ENCODE results near the gene SPRTN. TPM values are rescaled to one million over a fixed set of nuclear protein-coding genes. Genes with fewer than 3 reads are reported as not detected.

Gene SPRTN
- total and polyA plus RNA-seq, 2 experiments from 2014 or later = 9.1 to 25.0 TPM

- TF ChIP-seq, protein P1, sequence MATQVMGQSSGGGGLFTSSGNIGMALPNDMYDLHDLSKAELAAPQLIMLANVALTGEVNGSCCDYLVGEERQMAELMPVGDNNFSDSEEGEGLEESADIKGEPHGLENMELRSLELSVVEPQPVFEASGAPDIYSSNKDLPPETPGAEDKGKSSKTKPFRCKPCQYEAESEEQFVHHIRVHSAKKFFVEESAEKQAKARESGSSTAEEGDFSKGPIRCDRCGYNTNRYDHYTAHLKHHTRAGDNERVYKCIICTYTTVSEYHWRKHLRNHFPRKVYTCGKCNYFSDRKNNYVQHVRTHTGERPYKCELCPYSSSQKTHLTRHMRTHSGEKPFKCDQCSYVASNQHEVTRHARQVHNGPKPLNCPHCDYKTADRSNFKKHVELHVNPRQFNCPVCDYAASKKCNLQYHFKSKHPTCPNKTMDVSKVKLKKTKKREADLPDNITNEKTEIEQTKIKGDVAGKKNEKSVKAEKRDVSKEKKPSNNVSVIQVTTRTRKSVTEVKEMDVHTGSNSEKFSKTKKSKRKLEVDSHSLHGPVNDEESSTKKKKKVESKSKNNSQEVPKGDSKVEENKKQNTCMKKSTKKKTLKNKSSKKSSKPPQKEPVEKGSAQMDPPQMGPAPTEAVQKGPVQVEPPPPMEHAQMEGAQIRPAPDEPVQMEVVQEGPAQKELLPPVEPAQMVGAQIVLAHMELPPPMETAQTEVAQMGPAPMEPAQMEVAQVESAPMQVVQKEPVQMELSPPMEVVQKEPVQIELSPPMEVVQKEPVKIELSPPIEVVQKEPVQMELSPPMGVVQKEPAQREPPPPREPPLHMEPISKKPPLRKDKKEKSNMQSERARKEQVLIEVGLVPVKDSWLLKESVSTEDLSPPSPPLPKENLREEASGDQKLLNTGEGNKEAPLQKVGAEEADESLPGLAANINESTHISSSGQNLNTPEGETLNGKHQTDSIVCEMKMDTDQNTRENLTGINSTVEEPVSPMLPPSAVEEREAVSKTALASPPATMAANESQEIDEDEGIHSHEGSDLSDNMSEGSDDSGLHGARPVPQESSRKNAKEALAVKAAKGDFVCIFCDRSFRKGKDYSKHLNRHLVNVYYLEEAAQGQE (IDR thresholded peaks at IDR 0.05; ENCODE audit: unreplicated experiment) = no peak
- no peak for TF ChIP-seq JUNB (IDR thresholded peaks at IDR 0.05; ENCODE audit: unreplicated experiment)
- TF ChIP-seq ZNF114 (CRISPR knock-in tag; IDR thresholded peaks at IDR 0.05) = no peak
- TF ChIP-seq, protein P2, sequence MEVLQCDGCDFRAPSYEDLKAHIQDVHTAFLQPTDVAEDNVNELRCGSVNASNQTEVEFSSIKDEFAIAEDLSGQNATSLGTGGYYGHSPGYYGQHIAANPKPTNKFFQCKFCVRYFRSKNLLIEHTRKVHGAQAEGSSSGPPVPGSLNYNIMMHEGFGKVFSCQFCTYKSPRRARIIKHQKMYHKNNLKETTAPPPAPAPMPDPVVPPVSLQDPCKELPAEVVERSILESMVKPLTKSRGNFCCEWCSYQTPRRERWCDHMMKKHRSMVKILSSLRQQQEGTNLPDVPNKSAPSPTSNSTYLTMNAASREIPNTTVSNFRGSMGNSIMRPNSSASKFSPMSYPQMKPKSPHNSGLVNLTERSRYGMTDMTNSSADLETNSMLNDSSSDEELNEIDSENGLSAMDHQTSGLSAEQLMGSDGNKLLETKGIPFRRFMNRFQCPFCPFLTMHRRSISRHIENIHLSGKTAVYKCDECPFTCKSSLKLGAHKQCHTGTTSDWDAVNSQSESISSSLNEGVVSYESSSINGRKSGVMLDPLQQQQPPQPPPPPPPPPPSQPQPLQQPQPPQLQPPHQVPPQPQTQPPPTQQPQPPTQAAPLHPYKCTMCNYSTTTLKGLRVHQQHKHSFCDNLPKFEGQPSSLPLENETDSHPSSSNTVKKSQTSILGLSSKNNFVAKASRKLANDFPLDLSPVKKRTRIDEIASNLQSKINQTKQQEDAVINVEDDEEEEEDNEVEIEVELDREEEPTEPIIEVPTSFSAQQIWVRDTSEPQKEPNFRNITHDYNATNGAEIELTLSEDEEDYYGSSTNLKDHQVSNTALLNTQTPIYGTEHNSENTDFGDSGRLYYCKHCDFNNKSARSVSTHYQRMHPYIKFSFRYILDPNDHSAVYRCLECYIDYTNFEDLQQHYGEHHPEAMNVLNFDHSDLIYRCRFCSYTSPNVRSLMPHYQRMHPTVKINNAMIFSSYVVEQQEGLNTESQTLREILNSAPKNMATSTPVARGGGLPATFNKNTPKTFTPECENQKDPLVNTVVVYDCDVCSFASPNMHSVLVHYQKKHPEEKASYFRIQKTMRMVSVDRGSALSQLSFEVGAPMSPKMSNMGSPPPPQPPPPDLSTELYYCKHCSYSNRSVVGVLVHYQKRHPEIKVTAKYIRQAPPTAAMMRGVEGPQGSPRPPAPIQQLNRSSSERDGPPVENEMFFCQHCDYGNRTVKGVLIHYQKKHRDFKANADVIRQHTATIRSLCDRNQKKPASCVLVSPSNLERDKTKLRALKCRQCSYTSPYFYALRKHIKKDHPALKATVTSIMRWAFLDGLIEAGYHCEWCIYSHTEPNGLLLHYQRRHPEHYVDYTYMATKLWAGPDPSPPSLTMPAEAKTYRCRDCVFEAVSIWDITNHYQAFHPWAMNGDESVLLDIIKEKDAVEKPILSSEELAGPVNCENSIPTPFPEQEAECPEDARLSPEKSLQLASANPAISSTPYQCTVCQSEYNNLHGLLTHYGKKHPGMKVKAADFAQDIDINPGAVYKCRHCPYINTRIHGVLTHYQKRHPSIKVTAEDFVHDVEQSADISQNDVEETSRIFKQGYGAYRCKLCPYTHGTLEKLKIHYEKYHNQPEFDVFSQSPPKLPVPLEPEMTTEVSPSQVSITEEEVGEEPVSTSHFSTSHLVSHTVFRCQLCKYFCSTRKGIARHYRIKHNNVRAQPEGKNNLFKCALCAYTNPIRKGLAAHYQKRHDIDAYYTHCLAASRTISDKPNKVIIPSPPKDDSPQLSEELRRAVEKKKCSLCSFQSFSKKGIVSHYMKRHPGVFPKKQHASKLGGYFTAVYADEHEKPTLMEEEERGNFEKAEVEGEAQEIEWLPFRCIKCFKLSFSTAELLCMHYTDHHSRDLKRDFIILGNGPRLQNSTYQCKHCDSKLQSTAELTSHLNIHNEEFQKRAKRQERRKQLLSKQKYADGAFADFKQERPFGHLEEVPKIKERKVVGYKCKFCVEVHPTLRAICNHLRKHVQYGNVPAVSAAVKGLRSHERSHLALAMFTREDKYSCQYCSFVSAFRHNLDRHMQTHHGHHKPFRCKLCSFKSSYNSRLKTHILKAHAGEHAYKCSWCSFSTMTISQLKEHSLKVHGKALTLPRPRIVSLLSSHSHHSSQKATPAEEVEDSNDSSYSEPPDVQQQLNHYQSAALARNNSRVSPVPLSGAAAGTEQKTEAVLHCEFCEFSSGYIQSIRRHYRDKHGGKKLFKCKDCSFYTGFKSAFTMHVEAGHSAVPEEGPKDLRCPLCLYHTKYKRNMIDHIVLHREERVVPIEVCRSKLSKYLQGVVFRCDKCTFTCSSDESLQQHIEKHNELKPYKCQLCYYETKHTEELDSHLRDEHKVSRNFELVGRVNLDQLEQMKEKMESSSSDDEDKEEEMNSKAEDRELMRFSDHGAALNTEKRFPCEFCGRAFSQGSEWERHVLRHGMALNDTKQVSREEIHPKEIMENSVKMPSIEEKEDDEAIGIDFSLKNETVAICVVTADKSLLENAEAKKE (CRISPR knock-in tag; IDR thresholded peaks at IDR 0.05) = no peak
These were observed 1.0 kb upstream of the SPRTN start (continued) for GRCh38 chr1:231337043-231337471.
